ENCODE data around the gene VSTM2L.

VSTM2L gene

DNA sequence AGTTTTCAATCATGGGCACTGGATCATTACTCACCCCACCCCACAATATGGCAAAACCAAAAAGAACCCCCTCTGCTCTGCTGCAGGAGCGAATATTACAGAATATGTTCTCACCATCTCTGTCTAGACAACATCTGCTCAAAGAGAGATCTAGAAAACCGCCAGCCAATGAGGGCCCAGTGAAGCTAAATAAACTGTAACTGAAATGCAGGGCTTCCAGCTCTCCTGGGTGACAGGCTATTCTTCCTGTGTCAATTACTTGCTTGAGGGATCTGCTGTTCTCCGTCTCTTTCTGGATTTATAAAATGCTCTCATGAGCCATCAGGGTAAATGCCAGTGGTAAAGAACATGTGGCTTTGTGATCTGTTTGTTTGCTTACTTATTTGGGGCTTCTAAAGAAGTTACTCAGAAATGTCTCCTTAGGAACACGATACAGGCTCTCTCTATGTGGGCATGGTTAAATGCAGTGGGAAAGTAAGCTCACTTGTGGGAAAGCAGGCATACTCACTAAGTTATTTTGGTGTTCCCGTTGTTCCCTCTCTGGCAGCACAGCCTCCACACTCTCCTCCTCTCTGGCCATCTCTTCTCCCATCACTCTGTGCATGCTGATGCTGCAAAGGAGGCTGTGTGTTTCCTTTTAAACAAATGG lies 85.5 kb downstream of the VSTM2L start:
- DNase-seq (ENCODE audit: low read depth), result no peak

DNA sequence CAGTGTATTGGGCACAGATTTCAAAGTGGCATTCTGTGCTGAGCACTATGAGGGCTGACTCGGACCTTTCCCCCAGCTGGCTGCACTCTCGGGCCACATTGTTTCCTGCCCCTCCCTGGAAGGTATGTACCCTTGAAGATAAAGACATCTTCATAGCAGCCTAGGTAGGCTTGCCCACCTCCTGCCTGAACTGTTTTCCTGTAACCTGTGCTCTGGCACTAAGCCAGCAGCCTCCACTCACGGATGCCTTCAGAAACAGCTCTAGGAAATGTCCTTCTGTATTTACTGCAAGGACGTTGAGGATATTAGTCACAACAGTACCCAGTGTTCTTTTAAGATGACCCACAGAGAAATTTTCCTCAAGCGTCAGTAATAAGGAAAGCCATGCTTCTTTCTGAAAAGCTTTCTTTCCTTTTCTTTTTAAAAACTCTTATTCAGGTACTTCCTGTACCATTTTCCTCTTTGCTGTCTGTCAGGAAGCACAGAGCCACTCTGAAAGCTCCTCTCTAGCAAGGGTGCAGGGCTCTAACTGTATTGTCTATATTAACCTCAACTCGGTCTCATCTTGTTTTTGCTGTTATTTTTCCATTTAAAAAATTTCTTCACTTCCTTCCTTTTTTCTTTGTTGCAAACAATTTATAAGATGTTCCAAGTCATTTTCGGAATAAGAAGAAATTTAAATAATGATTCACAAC lies 86.8 kb downstream of the VSTM2L start:
- DNase-seq (ENCODE audit: low read depth), result no peak

DNA sequence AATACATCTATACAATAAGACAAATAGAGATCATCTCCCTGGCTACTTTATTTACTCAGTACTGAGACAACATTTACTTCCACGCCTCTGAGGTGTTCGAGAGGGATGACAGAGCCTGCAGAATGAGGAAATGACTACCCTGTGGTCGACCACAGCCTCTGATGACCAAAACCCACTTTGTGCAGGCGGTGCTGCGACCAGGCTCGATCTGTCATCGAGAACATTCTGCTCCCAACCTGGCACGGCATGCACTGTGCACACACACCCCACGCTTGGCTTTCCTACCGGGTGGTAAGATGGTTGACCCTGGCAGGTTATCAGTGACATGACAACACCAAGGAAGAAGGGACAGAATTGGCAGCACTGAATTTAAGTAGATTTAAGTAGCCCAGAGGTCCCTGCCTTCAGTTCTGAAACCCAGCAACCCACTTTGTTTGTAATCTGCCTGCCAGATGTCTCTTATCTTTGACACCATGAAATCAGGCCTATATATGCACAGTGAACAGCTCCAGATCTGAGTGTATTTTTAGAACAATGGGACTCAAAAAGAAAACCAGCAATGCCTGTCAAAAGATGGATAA lies 87.7 kb downstream of the VSTM2L start:
- peak; percentile 25 for DNase-seq (ENCODE audit: low read depth)

DNA sequence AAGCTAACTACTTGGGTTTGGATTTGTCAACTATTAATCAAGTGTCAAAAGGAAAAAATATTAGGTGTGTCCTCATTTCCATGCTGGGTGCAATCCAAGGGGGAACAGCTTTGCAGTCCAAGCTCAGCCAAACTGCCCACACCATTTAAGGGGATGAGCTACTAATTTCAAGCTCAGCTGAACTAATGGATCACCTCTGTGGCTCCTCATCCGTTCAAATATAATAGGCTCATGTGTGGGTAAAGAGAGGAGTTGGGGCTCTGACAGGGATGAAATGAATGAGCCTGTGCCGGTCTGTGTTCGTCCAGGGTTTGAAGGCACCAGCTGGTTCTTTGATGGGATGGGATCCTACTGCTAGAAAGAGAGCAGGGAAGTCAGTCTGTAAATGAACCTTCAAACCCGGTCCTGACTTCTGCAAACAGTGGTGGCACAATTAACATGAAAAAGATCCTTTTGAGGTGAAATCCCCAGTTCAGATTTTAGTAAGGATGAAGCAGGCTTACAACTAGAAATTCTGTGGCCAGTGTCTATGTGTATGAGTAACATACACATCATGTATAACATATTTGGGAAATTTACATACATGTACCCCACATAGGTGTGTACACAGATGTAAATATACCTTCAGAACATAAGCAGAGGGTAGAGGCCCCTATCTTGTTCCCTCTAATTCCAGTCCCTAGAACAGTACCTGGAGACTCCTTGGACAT lies 88.4 kb downstream of the VSTM2L start:
- DNase-seq (ENCODE audit: low read depth), result no peak

DNA sequence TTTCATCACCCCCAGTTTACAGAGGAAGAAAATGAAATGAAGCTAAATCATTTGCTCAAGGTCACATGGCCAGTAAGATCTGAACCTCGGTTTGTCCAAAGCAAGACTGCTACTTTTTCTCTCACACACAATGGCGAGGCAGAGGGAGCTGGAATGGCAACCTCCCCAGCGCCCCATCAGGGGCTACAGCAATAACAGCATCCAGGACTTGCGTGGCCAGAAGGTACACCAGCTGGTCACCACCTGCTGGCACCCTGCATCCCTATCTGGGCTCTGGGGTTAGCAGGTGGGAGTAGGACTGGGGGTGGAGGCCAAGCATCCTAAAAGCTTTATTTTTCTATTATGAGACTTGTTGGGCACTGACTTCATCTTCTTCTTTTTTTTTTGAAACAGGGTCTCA lies 89.0 kb downstream of the VSTM2L start:
- no peak for DNase-seq (ENCODE audit: low read depth)

DNA sequence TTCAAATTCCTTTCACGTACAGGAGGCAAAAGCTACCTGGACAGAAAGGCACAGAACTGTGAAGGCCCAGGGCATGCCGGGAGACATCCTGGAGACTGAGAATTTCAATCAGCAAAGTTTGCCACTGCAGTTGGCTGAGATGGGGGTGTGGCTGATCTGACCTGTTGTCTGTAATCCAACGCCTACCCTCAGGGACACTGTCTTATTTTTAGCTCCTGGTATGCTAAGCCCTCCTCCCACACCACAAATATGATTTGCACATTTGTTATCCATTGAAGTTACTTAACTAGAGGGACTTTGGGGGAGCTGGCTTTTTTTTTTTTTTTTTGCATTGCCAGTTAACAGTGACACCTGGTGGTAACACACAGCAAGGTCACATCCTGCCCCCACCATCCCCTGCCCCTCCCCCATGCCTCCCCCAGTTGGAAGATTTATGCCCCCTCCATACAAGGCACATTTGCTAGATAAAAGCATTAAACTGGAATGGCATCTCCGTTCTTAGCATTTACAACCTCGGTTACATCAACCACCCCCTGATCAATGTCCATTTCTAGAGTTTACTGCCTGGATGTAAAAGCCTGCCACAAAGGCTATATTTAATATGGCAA lies 90.0 kb downstream of the VSTM2L start:
- no peak for DNase-seq (ENCODE audit: low read depth)

DNA sequence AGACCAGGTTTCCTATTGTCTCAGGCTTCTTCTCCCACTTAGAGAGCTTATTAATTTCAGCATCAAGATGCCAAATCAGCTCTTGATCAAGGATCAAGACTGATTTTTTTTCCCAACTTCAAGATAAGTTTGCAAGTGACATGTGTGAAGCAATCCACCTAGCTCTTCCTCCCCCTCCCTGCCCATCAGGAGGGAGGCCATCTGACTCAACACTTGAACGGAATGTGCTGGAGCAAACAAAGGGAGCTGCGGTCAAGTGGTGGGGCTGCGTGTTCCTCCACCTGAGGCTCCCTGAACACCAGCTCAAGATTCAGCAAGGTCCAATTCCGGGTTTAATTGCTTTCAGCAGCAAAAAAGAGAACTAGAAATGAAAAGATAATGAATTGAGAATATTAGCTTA lies 91.6 kb downstream of the VSTM2L start:
- no peak for DNase-seq (ENCODE audit: low read depth)

Measured in T-helper 22 cell (primary cell).